ENCODE results near the gene CERKL. TPM values are rescaled to one million over a fixed set of nuclear protein-coding genes. Genes with fewer than 3 reads are reported as not detected.

Gene CERKL
- total and polyA plus RNA-seq, 2 experiments from 2014 or later = 0.32 to 0.69 TPM

- no peak for ATAC-seq
- H3K27ac Mint-ChIP-seq = no peak overlapping the region
- Histone ChIP-seq H3F3A (replicated peaks; ENCODE audit: low read depth) (0 out of 2 replicates have a peak, but pooled peaks cover 3% of the 10 kb centered on the region), H4K20me1 (replicated peaks; ENCODE audit: insufficient read depth) (peaks cover 14% of the 10 kb centered on the region), H3K27ac (ENCODE audit: low read depth) (no peak overlapping the region), H3K79me2 (replicated peaks; ENCODE audit: insufficient read depth) (no peaks in the 10 kb centered on the region), H2AFZ (no peak overlapping the region), H3K4me3 (no peak overlapping the region), H3K36me3 (ENCODE audit: insufficient read depth) (no peaks in the 10 kb centered on the region), H3K4me2 (no peak overlapping the region), H3K9me2 (ENCODE audit: insufficient read depth) (no peaks in the 10 kb centered on the region), H3K27me3 (ENCODE audit: insufficient read depth) (peaks cover 88% of the 10 kb centered on the region), H3K4me1 (ENCODE audit: insufficient read depth) (peaks cover 9% of the 10 kb centered on the region)
- peaks cover 19% of the 10 kb centered on the region for H3K4me1 Mint-ChIP-seq
- H3K9me3 Mint-ChIP-seq = no peaks in the 10 kb centered on the region; the same call in 2 of the 3 replicates
- H3K4me3 Mint-ChIP-seq = no peak overlapping the region
- TF ChIP-seq EZH2 (IDR thresholded peaks at IDR 0.05; ENCODE audit: low read depth, unreplicated experiment) = no peak
- no peak for TF ChIP-seq ZNF114 (CRISPR knock-in tag; IDR thresholded peaks at IDR 0.05)
- TF ChIP-seq STAT1 (IDR thresholded peaks at IDR 0.05; ENCODE audit: unreplicated experiment) = no peak
- H3K36me3 Mint-ChIP-seq (ENCODE audit: low read depth) = no peaks in the 10 kb centered on the region
- no peak for DNase-seq (ENCODE audit: low spot score)
- H3K27me3 Mint-ChIP-seq (ENCODE audit: insufficient read depth, low read depth, poor library complexity) = peaks cover 33% of the 10 kb centered on the region
These were observed 17.6 kb upstream of the CERKL start for GRCh38 chr2:181674461-181674860.

GRCh38 chr2:181673173-181673572, 16.3 kb upstream of the CERKL start:
- Mint-ChIP-seq H3K4me3 (no peak overlapping the region), H3K27me3 (ENCODE audit: insufficient read depth, low read depth, poor library complexity) (peaks cover 22% of the 10 kb centered on the region)
- no peak for TF ChIP-seq ZNF114 (CRISPR knock-in tag; IDR thresholded peaks at IDR 0.05)
- no peak for TF ChIP-seq POLR2AphosphoS5 (IDR thresholded peaks at IDR 0.05; ENCODE audit: low read depth)
- no peak for TF ChIP-seq STAT1 (IDR thresholded peaks at IDR 0.05; ENCODE audit: unreplicated experiment)
- TF ChIP-seq ZNF331 (CRISPR knock-in tag; IDR thresholded peaks at IDR 0.05; ENCODE audit: low read depth) = no peak
- no peak for TF ChIP-seq NANOG (IDR thresholded peaks at IDR 0.05; ENCODE audit: borderline replicate concordance)
- TF ChIP-seq, protein P1, sequence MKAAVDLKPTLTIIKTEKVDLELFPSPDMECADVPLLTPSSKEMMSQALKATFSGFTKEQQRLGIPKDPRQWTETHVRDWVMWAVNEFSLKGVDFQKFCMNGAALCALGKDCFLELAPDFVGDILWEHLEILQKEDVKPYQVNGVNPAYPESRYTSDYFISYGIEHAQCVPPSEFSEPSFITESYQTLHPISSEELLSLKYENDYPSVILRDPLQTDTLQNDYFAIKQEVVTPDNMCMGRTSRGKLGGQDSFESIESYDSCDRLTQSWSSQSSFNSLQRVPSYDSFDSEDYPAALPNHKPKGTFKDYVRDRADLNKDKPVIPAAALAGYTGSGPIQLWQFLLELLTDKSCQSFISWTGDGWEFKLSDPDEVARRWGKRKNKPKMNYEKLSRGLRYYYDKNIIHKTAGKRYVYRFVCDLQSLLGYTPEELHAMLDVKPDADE (IDR thresholded peaks at IDR 0.05) = no peak
- no peak for TF ChIP-seq CREB1 (CRISPR knock-in tag; IDR thresholded peaks at IDR 0.05; ENCODE audit: low read depth)
- TF ChIP-seq EZH2 (IDR thresholded peaks at IDR 0.05; ENCODE audit: low read depth, unreplicated experiment) = no peak
- no peak for TF ChIP-seq EZH2phosphoT487 (IDR thresholded peaks at IDR 0.05; ENCODE audit: unreplicated experiment)
- no peak for TF ChIP-seq REST (IDR thresholded peaks at IDR 0.05; ENCODE audit: unreplicated experiment)
- TF ChIP-seq JUNB (IDR thresholded peaks at IDR 0.05; ENCODE audit: unreplicated experiment) = no peak
- TF ChIP-seq CTCF (conservative IDR thresholded peaks at IDR 0.05; ENCODE audit: low read depth in 2 of 2) = no peak

More at GRCh38 chr2:181673173-181673572, 16.3 kb upstream of the CERKL start:
- peaks cover 11% of the 10 kb centered on the region for H3K4me1 Mint-ChIP-seq
- H3K27me3 ChIP-seq (ENCODE audit: insufficient read depth) = peaks cover 88% of the 10 kb centered on the region
- no peaks in the 10 kb centered on the region for H3K79me2 ChIP-seq (replicated peaks; ENCODE audit: insufficient read depth)
- H3K4me2 ChIP-seq = no peak overlapping the region
- H3K4me3 ChIP-seq = no peak overlapping the region
- no peaks in the 10 kb centered on the region for H3K9me3 Mint-ChIP-seq
- H3K4me1 ChIP-seq (ENCODE audit: insufficient read depth) = no peaks in the 10 kb centered on the region
- no peak for ATAC-seq
- no peak for DNase-seq (ENCODE audit: low spot score)
- no peak overlapping the region for H2AFZ ChIP-seq
- no peaks in the 10 kb centered on the region for H3K36me3 ChIP-seq (ENCODE audit: insufficient read depth)
- H3K9me2 ChIP-seq (ENCODE audit: insufficient read depth) = no peaks in the 10 kb centered on the region
- H3K27ac Mint-ChIP-seq = no peak overlapping the region
- H4K20me1 ChIP-seq (replicated peaks; ENCODE audit: insufficient read depth) = peaks cover 4% of the 10 kb centered on the region; the same call in 1 of the 2 replicates
- H3F3A ChIP-seq (replicated peaks; ENCODE audit: low read depth) = no peaks in the 10 kb centered on the region
- H3K36me3 Mint-ChIP-seq (ENCODE audit: low read depth) = no peaks in the 10 kb centered on the region
- H3K27ac ChIP-seq (ENCODE audit: low read depth) = no peak overlapping the region

All from GM23338 (cell line).